Stimulated activated CD4-positive, alpha-beta T cell treated with anti-CD3 and anti-CD28 coated beads, TNF-alpha, amount 100 ng/mL, for 4 hours (primary cell): Measurements from ENCODE around the gene PDZRN4.
"Not testable (repeated sequence)": the region's sequence is repeated elsewhere in the genome, so short reads cannot be mapped to it uniquely, and the experiment has no call there.

Experiments used
- DNase-seq, 3 experiments: peaks; one replicate each; pipeline ENCODE4 v3.0.0-alpha.2; 2020; ENCODE audit warnings: low read depth in 3 of 3

Gene PDZRN4

DNA sequence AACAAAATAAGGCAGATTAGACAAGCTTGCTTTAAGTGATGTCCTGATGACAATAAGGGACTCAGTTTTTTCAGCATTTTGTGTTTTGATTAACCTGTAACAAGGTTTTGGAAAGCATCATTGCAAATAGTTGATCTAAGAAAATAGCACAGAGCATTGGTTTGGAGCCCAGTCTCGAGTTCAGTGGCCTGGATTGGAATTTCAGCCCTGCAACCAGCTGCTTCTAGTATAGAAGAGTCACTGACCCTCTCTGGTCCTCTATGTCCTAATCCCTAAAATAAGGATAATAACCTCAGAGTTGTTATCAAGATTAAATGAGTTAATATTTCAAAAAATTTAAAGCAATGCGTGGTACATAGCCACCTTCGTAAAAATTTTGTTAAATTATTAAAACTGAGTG, 25.5 kb downstream of the PDZRN4 start:
- no peak for DNase-seq

DNA sequence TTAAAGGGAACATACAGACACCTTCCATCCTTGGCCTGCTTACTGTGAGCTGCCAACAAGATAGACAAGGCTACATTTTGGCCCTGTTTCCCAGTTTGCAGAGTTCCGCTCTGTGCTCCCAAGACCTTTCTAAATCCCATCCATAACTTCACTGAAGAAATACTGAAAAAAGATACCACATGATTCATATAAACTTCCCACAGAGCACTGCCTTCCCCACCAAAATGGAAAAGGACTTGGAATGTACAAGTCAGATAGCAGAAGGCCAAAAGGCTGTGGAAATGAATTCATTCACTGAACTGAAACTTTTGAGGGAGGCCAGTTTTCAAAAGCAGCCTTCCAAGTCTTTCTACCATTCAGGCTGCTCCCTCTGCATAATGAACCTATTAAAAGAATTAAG, 29.6 kb downstream of the PDZRN4 start:
- no peak for DNase-seq

DNA sequence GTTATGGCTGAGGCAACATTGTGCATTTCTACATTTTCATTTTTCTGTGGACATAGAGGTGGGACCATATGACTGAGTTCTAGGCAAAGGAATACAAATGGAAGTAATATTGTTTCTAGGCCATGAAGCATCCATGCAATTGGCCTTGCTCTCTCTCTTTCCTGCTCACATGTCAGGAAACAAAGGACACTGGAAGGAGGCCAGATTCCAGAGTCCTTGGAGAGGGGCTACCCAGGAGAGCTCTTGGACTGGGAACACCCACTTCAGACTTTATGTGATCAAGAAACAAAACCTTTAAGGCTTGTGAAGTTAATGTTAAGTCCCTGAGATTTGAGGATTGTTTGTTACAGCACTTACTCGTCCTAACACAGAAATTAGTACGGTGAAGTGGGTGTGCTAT, 32.8 kb downstream of the PDZRN4 start:
- no peak for DNase-seq

DNA sequence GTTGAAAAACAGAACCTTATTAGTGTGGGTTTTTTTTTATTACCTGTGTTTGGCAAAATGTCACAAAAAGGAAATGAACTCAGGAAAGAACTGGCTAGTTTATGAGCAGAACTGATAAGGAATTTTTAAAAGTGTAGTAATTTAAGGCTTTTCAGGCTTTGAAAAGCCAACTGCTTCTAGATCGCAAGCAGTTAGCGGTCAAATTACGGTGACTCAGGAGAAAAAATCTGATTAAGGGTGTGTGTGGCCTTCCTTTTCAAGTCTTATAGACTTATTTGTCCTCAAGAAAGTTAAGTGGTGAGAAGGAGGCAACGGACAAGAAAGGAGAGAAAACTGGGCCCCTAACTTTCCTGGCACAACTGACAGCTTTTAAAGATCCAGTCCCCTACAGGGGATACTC, 33.4 kb downstream of the PDZRN4 start:
- DNase-seq: no peak

DNA sequence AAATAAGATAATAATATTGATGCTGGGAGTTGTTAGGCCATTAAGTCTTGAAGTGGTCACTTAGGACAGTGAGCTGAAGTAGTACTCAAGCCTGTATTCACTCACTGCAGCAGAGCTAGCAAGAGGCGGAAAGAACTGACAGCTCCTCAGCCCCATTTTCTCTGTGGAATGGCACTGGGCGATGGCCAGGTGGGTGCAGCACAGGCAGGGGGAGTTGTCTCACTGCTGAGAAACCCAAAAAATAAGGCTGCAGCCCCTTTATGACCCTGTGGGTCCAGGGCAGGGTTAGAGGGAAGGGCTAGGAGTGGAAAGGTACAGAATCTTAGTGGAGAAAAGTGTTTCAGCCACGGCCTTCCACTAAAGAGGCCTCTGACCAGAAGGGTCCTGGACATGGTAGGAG, 35.5 kb downstream of the PDZRN4 start:
- no peak for DNase-seq

DNA sequence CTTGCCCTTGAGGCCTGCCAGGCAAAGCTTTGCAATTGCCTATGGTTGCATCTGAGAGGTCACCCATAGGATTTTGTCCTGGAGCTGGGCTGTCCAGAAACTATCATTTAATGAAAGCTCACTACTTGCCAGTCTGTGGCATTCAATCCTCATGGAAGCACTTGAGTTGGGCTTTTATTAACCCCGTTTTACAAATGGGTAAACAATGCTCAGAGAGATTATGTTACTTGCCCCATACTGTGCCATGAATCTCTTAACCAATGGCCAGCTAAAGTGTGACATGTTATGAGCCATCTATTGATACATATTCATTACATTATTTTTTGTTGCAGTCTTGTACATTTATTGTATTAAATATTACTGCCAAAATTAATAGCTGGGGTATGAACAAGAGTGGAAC, 35.9 kb downstream of the PDZRN4 start:
- DNase-seq: no peak

DNA sequence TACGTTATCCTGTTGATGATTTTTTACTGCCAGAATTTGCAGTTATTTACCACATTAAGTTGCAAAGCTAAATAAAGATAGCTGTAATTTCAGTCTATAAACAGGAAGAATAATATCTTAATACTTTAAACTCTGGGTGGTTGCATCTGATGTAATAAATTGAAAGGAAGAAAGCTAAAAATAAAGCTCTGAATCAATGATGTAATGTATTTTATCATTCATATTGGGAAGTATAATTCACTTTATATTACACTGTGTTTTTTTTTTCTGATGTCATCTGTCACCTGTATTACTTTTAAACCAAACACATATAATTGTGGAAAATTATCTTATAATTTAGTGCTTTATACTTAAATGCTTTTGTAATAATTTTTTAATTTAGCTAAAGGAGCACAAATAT, 37.1 kb downstream of the PDZRN4 start:
- no peak for DNase-seq

DNA sequence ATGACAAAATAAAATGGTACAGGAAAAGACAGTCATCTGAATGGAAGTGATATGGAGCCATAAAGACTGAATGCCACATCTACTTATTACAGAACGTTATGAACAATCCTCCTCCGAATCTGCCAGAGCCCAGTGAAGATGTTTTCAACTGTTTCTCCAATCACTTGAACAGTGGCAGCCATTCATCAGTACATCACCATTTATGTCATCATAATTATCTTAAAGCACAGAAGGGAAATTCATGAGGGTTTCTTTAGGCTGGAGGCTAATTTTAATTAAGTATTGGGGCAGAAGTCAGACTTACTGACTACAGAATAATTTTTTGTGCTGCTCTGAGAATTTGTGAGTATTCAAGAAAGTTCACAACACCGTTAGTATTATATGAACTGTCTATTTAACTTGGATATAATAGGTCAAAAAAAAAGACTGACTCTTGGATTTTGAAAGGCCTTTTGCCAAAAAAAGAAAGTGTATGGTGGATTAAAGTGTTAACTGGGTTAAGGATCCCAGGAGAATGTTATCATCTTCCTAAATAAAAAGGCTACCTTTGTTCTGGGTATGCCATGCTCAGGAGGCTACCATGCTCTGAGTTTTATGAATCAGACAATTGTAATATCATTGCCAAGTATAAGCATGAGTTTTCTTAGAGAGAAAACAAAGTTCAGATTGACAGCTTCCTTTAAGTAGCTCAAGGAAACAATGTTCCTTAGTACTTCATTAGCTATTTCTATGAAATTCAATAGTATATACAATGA, 40.1 kb downstream of the PDZRN4 start:
- DNase-seq: no peak

DNA sequence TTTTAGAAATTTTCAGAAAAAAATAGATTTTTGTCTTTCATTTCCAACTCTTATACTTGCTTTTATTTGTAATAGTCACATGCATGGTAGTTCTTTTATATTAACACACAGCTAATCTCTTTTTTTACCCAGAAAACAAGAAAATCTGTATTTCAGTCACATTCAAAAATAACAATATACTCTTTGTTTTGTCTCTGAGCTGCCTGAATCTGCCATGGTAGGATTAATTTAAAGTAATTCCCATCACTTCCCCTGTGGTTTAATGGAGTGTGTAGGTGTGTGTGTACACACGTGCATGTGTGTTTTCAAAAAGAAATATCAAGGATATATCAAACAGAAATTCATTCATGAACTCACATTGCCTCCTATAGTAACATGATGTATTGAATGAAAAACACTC, 42.6 kb downstream of the PDZRN4 start:
- no peak for DNase-seq

DNA sequence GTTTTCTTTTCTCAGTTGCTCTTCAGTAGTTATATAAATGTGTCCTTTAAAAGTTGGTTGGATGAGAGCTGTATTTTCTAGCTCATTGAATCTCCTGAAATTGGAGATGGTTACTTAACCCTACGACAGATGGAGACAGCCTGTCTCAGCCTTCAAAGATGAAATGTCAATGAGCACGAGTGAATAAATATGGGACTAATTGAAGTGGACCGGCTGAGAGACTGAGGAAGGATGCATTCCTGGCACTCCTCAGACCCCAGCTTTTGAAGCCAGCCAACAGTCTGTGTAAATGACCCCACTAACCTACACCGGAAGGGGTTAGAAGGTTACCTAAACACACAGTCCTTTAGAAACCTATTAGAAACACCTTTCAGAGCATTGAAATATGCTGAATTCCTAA, 46.6 kb downstream of the PDZRN4 start:
- DNase-seq: no peak

DNA sequence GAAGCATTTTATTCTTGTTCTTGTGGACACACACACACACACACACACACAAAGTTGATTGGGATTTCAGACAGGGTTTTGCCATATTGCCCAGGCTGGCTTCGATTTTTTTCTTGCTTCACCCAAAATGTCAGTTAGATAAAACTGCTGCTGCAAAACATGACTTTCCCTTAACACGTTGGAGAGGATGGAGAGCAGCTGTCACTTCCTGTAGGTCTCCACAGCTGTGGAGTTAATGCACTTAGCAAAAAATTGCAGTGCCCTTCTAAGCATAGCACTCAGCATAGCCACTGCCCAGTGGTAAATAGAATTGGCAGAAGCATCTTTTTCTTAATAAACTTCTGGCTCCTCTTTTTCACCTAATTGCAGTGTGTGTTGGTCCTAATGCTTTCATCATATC, 54.5 kb downstream of the PDZRN4 start:
- no peak for DNase-seq

DNA sequence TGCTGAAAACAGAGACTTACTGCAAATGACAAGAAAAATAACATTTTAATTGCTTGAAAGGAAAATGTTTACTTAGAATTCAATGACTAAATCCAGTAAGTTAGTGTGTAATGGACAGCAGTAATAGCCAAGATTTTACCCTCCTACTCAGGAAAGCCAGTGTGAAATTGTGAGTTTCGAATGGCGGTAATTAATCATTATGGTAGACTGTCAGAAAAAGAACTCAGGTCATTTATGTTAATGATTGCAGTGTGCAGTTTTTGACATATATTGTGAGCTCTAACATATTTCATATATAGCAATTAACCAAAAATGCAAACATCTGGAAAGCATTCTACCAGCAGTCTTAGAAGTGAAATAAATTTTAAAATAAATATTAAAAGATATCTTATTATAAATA, 60.3 kb downstream of the PDZRN4 start:
- DNase-seq: no peak

DNA sequence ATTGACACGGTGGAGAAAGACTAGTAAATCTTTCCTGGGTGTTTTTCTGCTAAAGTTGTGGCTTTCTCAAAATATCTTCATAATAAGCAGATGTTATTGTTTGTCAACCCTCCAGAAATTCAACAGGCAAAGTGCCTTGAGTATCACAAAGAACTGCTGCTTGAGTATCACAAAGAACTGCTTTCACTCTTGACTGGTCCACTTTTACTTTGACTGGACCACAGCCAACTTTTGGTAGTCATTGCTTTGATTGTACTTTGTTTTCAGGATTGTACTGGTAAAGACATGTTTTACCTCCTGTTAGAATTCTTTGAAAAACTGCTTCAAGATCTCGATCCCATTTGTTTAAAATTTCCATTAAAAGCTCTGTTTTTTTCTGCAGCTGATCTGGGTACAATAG, 62.6 kb downstream of the PDZRN4 start:
- no peak for DNase-seq

DNA sequence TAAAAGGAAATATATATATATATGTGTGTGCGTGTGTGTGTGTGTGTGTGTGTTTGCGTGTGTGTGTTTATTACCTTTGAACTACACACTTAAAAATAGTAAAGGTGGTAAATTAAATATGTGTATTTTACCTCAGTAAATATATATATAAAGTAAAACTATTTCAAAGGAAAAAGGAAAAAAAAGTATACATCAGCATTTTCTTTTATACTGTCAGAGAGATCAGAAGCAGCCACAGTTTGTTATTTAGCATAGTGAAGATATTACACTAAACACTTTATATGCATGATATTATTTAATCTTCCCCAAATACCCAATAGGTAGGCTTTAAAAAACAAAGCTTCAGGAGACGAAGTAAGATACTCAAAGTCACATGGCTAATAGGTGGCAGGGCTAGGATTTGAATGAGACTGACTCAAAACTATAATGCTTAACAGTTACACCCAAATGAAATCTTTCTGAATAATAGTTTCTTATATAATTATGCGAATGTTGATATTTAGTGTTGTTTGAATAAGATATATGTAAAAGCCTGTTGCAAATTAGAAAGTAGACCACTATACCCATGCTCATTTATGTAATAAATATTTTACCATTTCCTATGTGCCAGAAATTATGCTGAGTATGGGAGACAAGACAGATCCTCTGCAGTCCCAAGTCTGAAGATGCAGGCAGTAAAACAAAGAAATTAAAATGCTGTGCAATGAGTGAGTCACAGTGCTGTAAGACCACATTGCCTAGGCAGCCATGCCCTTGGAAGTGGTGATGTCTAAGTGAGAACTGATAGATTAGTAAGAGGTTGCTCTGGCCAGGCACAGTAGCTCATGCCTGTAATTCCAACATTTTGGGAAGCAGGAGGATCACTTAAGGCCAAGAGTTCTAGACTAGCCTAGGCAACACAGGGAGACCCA, 66.1 kb downstream of the PDZRN4 start:
- DNase-seq: no peak

DNA sequence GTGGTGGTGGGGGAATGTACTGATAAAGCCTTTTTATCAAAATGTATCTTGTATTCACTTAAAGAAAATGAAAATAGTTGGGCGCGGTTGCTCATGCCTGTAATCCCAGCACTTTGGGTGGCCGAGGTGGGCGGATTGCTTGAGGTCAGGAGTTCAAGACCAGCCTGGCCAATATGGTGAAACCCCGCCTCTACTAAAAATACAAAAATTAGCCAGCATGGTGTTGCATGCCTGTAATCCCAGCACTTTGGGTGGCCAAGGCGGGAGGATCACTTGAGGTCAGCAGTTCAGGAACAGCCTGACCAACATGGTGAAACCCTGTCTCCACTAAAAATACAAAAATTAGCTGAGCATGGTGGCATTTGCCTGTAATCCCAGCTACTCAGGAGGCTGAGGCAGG, 75.1 kb downstream of the PDZRN4 start:
- DNase-seq: not testable (repeated sequence)

DNA sequence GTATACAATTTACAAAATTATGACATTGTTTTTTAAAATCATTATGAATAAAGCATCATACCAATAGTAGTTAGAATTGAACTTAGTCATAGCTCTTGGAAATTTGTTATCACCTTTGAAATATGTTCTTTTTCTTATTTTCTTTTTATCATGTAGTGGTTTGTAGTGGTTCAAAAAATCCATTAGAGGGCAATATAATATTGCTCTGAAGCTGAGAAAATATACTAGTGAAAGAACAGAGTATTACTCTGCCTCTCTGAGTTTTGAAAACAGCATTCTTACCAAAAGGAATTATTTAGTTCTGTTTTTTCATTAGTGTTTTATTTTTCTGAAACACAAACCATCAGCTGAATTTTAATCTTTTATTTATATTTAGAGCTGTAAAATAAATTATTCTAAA, 76.2 kb downstream of the PDZRN4 start:
- no peak for DNase-seq

DNA sequence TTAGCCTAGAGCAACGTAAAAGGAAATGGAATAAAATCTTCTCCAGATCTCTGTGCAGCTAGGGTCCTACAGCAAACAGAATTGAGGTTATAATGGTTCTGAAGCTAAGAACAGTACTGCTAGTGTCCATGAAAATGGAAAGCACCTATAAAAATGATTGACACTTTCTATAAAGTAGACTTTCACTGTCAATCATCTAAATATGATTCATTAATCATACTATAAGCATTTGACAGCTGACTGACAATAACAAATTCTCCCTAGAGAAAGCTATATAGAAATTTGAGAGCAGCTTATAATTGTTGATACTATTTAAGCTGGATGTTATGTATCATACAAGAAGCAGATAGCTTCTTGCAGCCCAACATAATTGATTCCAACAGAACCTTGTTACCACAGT, 80.9 kb downstream of the PDZRN4 start:
- no peak for DNase-seq

DNA sequence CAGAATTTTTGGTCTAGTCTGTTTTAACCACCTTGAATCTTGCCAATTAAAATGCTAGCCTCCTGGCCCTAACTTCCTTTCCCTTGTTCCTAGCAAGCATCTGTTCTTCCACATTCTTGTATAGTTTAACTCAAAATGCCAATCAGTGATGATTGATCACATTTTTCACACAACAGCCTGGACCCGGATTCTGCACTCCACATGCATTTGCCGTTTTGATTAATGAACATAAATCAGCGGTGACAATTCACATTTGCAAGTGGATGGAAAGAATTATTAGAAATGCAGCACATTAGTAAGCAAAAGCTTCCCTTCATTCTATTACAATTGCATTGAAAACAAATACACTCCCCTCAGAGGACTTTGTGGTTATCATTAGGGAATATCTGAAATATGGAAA, 83.4 kb downstream of the PDZRN4 start:
- no peak for DNase-seq

DNA sequence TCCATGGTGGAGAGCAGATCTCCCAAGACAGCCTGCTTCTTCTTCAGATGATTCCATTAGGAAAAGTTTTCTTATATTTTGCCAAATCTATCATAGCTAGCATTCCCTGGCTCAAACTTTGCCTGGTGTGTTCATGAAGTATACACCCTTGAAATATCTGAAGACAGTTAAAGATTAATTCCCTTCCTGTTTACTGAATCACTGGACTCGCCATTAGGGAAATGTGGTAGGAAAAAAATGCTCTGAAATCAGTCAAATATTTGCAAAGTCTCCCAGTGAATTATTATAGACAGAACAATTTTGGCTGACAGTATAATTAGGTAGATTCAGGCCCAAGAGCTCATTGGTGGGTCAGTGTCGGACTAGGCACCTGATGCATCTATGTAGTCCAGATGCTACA, 86.5 kb downstream of the PDZRN4 start:
- no peak for DNase-seq

DNA sequence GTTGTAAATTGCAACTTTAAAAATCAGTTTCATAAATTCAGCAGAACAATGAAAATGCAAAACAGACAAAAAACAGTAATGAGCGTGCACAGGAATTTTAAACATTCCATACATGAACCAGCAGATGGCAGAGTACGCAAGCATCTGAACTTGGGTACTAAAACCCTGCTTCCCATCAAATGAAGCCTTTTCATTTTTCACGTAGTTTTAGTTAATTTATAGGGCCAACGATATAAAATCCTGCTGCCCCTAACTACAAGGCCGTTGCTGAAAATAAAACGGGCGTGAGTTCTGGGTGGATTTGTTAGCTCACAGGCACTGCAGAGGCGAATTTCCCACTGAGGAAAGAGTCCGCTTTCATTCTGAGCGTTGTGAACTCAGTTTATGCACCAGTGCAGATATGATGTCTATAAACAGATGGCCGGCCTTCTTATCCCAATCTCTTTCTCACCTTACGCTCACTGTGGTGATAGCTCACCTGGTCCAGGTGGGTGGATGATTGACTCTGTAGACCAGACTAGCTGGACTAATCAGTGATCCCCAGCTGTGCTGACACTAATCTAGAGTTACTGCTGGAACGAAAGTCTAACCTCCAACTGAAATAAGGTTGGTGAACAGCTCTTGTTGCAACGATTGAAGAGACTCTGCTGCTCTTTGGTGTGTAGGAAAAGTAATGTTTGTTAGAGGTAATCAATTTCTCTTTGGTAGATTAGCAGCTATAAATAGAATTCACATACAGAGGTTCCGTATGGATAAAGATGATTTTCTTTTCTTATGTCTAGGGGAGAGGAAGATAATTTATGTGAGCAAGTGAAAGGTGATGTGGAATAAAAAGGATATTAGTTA, 89.2 kb downstream of the PDZRN4 start:
- DNase-seq: no peak

DNA sequence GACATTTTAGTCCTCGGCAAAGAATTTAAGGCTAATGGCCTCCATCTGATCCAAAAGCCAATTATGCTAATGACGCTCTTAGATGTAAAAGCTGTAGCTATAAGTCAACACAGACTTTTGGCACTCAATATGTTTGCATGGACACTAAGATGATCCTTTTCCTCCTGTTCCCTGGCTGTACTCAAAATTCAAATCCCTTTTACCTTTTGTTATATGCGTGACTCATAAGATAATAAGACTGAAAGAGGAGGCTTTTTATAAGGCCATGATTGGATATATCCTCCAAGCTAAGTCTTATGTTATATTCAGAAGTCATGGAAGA, 89.8 kb downstream of the PDZRN4 start:
- DNase-seq: no peak

DNA sequence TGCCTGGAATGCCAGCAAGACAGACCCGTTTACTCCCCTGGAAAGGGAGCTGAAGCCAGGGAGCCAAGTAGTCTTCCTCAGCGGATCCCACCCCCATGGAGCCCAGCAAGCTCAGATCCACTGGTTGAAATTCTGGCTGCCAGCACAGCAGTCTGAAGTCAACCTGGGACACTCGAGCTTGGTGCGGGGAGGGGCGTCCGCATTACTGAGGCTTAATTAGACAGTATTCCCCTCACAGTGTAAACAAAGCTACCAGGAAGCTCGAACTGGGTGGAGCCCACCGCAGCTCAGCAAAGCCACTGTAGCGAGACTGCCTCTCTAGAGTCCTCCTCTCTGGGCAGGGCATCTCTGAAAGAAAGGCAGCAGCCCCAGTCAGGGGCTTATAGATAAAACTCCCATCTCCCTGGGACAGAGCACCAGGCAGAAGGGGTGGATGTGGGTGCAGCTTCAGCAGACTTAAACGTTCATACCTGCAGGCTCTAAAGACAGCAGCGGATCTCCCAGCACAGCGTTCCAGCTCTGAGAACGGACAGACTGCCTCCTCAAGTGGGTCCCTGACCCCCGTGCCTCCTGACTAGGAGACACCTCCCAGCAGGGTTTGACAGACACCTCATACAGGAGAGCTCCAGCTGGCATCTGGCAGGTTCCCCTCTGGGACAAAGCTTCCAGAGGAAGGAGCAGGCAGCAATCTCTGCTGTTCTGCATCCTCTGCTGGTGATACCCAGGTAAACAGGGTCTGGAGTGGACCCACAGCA, 92.4 kb downstream of the PDZRN4 start:
- not testable (repeated sequence) for DNase-seq
